SU-DHL-6 (cell line): Measurements from ENCODE around the gene RNF31.
A peak's percentile ranks its signal among the peaks of the same experiment; 100 is the strongest.

Experiments
- H2AFZ ChIP-seq: fragments of 200-600 bp; sonication (generic); 2 replicates; pipeline ENCODE4 v1.6.1; 2014; ENCODE audit warnings: low read depth, mild to moderate bottlenecking, moderate library complexity, mixed read lengths, antibody characterized with exemption, low read length; ENCODE audit not compliant: severe bottlenecking
- H3F3A ChIP-seq: fragments of 200-600 bp; shearing (Covaris generic); 2 replicates; pipeline ENCODE4 v1.6.0; 2016; ENCODE audit warnings: antibody characterized with exemption, mild to moderate bottlenecking; ENCODE audit not compliant: insufficient read depth
- H3K27ac ChIP-seq: fragments of 200-600 bp; sonication (generic); 2 replicates; pipeline ENCODE4 v1.5.1; 2016; ENCODE audit warnings: low read depth, mild to moderate bottlenecking, low read length, moderate library complexity, mixed read lengths
- H3K27me3 ChIP-seq: fragments of 200-600 bp; sonication (generic), shearing (Covaris generic); 2 replicates; pipeline ENCODE4 v1.6.0; 2014; ENCODE audit warnings: mild to moderate bottlenecking, low read length
- H3K36me3 ChIP-seq: fragments of 200-600 bp; sonication (generic); 2 replicates; pipeline ENCODE4 v1.6.1; 2014; ENCODE audit warnings: mild to moderate bottlenecking, low read length, mixed read lengths
- H3K4me2 ChIP-seq: fragments of 300-600, 200-600 bp; shearing (Covaris generic), sonication (generic); 2 replicates; pipeline ENCODE4 v1.6.0; 2014; ENCODE audit warnings: low read length, low read depth, mild to moderate bottlenecking; ENCODE audit not compliant: poor library complexity, severe bottlenecking
- H3K4me3 ChIP-seq: fragments of 200-600 bp; sonication (generic); 2 replicates; pipeline ENCODE4 v1.5.1; 2014; ENCODE audit warnings: antibody characterized with exemption, low read length, mild to moderate bottlenecking, mixed read lengths; ENCODE audit not compliant: insufficient read depth, poor library complexity, severe bottlenecking
- H3K79me2 ChIP-seq: fragments of 200-600 bp; sonication (generic); 2 replicates; pipeline ENCODE4 v1.6.1; 2014; ENCODE audit warnings: mild to moderate bottlenecking, low read length, moderate library complexity; ENCODE audit not compliant: insufficient read depth
- H3K9ac ChIP-seq: fragments of 200-600 bp; sonication (generic); 2 replicates; pipeline ENCODE4 v1.7.0; 2014; ENCODE audit warnings: mild to moderate bottlenecking, low read length
- H3K9me2 ChIP-seq: fragments of 200-600 bp; sonication (generic); replicated peaks from 2 replicates; pipeline ENCODE4 v1.6.1; 2014; ENCODE audit warnings: low read length; ENCODE audit not compliant: insufficient read depth
- H3K9me3 ChIP-seq: fragments of 200-600 bp; sonication (generic); 2 replicates; pipeline ENCODE4 v1.6.1; 2014; ENCODE audit warnings: low read length, mixed read lengths; ENCODE audit not compliant: insufficient read depth
- H4K20me1 ChIP-seq: fragments of 200-600 bp; sonication (generic); 2 replicates; pipeline ENCODE4 v1.6.1; 2014; ENCODE audit warnings: low read depth, mild to moderate bottlenecking, antibody characterized with exemption, low read length, moderate library complexity, mixed read lengths
- EZH2phosphoT487 ChIP-seq: fragments of 200-600 bp; sonication (generic), shearing (Covaris generic); conservative IDR thresholded peaks from 2 replicates; pipeline ENCODE4 v1.6.1; 2018; ENCODE audit warnings: mild to moderate bottlenecking, antibody characterized with exemption, low read length, moderate library complexity, mixed read lengths
- TF ChIP-seq, protein P1 (sequence below): fragments of 200-600 bp; sonication (generic); IDR thresholded peaks from one replicate; pipeline ENCODE4 v1.5.1; 2017; ENCODE audit warnings: antibody characterized with exemption, mild to moderate bottlenecking, low read length, moderate library complexity; ENCODE audit not compliant: insufficient read depth, poor library complexity, severe bottlenecking

RNF31 gene

DNA sequence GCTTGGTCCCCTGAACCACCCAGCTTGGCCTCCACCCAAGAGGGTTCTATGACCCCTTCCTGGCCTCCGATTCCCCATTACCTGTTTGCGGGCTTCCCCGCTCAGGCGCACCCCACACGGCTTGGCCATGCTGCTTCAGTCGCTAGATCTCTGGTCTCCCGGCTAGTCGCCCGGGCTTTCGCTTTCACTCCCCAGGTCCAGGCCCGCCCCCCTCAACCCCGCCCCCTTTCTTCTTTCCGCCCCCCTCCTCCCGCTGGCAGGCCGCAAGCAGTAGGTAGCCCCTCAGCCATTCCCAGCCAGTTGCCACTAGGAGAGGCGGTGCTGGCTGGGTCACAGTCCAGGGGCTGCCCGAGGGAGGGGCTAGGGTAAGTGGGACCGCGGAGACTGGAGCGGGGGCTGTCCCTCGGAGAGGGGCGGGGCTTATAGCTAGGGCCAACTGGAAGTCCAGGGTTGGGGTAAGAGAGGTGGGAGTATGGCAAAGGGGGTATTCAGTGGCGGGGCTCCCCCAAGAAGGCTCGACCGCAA, 783 bp upstream of the RNF31 start, which contains the start of gene PSME2:
PSME2 (minus strand) TSS at position 158 of the 525 bp plus-strand sequence; CDS start at position 129, 29 bp downstream.
- no peaks in the 10 kb centered on the region for H3K9me3 ChIP-seq
- peak within 1 kb of the TSS; percentile 81 for H3K27ac ChIP-seq
- H3K4me3 ChIP-seq = peak within 1 kb of the TSS; percentile 95
- H3K9me2 ChIP-seq = no peaks in the 10 kb centered on the region
- H3K36me3 ChIP-seq = 0 out of 2 replicates have a peak, but pooled peaks cover 6% of the 10 kb centered on the region
- peak within 1 kb of the TSS; percentile 31 for H2AFZ ChIP-seq
- H3F3A ChIP-seq = peaks cover 10% of the 10 kb centered on the region; the same call in 1 of the 2 replicates
- H3K4me2 ChIP-seq = peak within 1 kb of the TSS; percentile 96
- H4K20me1 ChIP-seq = no peaks in the 10 kb centered on the region
- TF ChIP-seq, protein P1, sequence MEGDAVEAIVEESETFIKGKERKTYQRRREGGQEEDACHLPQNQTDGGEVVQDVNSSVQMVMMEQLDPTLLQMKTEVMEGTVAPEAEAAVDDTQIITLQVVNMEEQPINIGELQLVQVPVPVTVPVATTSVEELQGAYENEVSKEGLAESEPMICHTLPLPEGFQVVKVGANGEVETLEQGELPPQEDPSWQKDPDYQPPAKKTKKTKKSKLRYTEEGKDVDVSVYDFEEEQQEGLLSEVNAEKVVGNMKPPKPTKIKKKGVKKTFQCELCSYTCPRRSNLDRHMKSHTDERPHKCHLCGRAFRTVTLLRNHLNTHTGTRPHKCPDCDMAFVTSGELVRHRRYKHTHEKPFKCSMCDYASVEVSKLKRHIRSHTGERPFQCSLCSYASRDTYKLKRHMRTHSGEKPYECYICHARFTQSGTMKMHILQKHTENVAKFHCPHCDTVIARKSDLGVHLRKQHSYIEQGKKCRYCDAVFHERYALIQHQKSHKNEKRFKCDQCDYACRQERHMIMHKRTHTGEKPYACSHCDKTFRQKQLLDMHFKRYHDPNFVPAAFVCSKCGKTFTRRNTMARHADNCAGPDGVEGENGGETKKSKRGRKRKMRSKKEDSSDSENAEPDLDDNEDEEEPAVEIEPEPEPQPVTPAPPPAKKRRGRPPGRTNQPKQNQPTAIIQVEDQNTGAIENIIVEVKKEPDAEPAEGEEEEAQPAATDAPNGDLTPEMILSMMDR = no peak
- TF ChIP-seq EZH2phosphoT487 = no peak
- H3K27me3 ChIP-seq = no peaks in the 10 kb centered on the region
- H3K9ac ChIP-seq = peak within 1 kb of the TSS; percentile 91
- peaks cover 26% of the 10 kb centered on the region for H3K79me2 ChIP-seq

DNA sequence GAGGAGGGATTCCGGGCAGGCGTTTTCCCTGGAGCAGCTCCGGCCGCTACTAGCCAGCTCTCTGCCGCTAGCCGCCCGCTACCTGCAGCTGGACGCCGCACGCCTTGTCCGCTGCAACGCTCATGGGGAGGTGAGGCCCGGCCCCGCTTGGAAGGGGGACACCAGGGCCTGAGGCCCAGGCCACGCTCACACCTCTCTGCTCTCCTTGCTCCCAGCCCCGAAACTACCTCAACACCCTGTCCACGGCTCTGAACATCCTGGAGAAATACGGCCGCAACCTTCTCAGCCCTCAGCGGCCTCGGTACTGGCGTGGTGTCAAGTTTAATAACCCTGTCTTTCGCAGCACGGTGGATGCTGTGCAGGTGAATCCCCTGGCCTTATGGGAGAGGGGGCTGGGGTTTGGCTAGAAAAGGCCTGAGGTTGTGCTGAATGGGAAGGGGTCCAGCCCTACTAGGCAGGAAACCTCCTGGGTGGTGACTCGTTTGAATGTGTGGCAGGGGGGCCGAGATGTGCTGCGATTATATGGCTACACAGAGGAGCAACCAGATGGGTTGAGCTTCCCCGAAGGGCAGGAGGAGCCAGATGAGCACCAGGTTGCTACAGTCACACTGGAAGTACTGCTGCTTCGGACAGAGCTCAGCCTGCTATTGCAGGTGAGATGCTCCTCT, 597 bp downstream of the RNF31 start:
- no peak overlapping the region for H2AFZ ChIP-seq
- H3K9me2 ChIP-seq = no peaks in the 10 kb centered on the region
- no peaks in the 10 kb centered on the region for H3K27me3 ChIP-seq
- H3K27ac ChIP-seq = peak overlapping the region; percentile 26
- TF ChIP-seq, protein P1 = no peak
- TF ChIP-seq EZH2phosphoT487 = no peak
- no peaks in the 10 kb centered on the region for H3K9me3 ChIP-seq
- H3K4me2 ChIP-seq = peak overlapping the region; percentile 75
- H4K20me1 ChIP-seq = no peaks in the 10 kb centered on the region
- peak overlapping the region; percentile 91 for H3K9ac ChIP-seq
- peaks cover 26% of the 10 kb centered on the region for H3K79me2 ChIP-seq
- H3F3A ChIP-seq = peaks cover 10% of the 10 kb centered on the region; the same call in 1 of the 2 replicates
- H3K4me3 ChIP-seq = peak overlapping the region; percentile 95
- 0 out of 2 replicates have a peak, but pooled peaks cover 6% of the 10 kb centered on the region for H3K36me3 ChIP-seq

DNA sequence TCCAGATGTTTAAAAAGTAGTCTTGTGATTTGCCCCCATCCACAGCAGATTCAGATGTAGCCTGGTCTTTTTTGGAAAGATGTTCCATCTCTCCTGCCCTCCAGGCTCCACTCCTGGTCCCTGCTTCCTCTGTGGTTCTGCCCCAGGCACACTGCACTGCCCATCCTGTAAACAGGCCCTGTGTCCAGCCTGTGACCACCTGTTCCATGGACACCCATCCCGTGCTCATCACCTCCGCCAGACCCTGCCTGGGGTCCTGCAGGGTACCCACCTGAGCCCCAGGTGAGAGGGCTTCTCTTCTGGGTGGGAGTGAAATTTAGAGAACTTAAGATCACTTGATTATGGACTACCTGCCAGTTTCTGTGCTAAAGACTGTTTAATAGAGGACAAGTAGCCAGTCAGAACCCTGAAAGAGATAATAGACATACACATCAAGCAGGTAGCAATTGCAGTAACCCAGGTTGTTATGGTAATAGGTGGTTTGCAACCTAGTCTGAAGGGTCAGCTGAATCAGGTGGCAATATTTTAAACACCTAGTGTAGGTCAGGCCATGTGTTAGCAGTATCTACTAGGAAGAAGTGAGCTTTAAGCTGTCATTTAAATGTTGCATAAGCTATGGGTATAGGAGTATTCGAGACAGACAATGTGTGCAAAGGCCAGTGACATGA, 2.1 kb downstream of the RNF31 start:
- Histone ChIP-seq H2AFZ (no peak overlapping the region), H3K4me3 (no peak overlapping the region), H3K4me2 (no peak overlapping the region), H3K9me2 (no peaks in the 10 kb centered on the region), H3K27me3 (no peaks in the 10 kb centered on the region), H4K20me1 (no peaks in the 10 kb centered on the region), H3K79me2 (peaks cover 26% of the 10 kb centered on the region), H3K36me3 (0 out of 2 replicates have a peak, but pooled peaks cover 3% of the 10 kb centered on the region), H3K9ac (no peak overlapping the region), H3K27ac (no peak overlapping the region), H3F3A (0 out of 2 replicates have a peak, but pooled peaks cover 6% of the 10 kb centered on the region), H3K9me3 (no peaks in the 10 kb centered on the region)
- TF ChIP-seq, protein P1 = no peak
- no peak for TF ChIP-seq EZH2phosphoT487
